Thyroid gland (tissue), 4 donors: ENCODE data around the gene SHE.

Source experiments
- CTCF ChIP-seq, 6 experiments: fragments of 200-600 bp in 3 of 6; fragments of 450-650 bp in 3 of 6; sonication (generic) in 3 of 6; IDR thresholded peaks; one replicate each; pipeline ENCODE4 v1.5.1; 2016 to 2019; ENCODE audit warnings: antibody characterized with exemption in 6 of 6, mild to moderate bottlenecking in 2 of 6, inconsistent platforms in 1 of 6, moderate library complexity in 1 of 6
- POLR2A ChIP-seq, 2 donors: fragments of 450-650 bp; IDR thresholded peaks; one replicate each; pipeline ENCODE4 v1.6.1; 2017; ENCODE audit warnings: antibody characterized with exemption in 2 of 2, mild to moderate bottlenecking in 2 of 2, moderate library complexity in 1 of 2

GRCh38 chr1:154440036-154440804 lies 62.0 kb downstream of the SHE start:
- TF ChIP-seq CTCF (IDR thresholded peaks at IDR 0.05) (no peak), POLR2A (IDR thresholded peaks at IDR 0.05) (no peak)
